IMR-90 (cell line): Measurements from ENCODE around the gene OSM. TPM values are rescaled to one million over a fixed set of nuclear protein-coding genes. Genes with fewer than 3 reads are reported as not detected.

ENCODE experiments used
- ATAC-seq: fragments of 200-7000 bp; cut with Tn5 transposase; 2 replicates; pipeline ENCODE4 v1.9.1; 2020; ENCODE audit warnings: low read depth, mild to moderate bottlenecking, moderate library complexity
- BruUV-seq: library from RNA; stranded (reverse); fragments of 400-500 nt; replicated peaks from 2 replicates; lab custom pipeline; 2021; lab: Mats Ljungman, UMichigan
- CTCF ChIA-PET: fragments of 300-600 bp; formaldehyde crosslinking; extraction: SDS; loops from one replicate; lab custom pipeline; 2021; ENCODE audit warnings: antibody characterized with exemption; lab: Yijun Ruan, JAX
- POLR2A ChIA-PET: fragments of 300-600 bp; sonication (Branson Sonifier 250); formaldehyde crosslinking; loops from one replicate; lab custom pipeline; 2022; ENCODE audit warnings: antibody characterized with exemption; ENCODE audit not compliant: unreplicated experiment; lab: Charles Lee
- DNase-seq: peaks from one replicate; pipeline ENCODE4 v3.0.0; 2013
- H2AFZ ChIP-seq: replicated peaks from 2 replicates; pipeline ENCODE3; 2013; ENCODE audit warnings: low read length, mild to moderate bottlenecking; ENCODE audit not compliant: poor library complexity
- H2AK5ac ChIP-seq: 2 replicates; pipeline ENCODE4 v1.6.1; 2013; ENCODE audit warnings: low read depth, low read length, inconsistent platforms
- H2AK9ac ChIP-seq: replicated peaks from 2 replicates; pipeline ENCODE3; 2013; ENCODE audit warnings: mild to moderate bottlenecking, low read depth, low read length, moderate library complexity; ENCODE audit not compliant: poor library complexity
- H2BK120ac ChIP-seq: 2 replicates; pipeline ENCODE4 v1.6.1; 2013; ENCODE audit warnings: low read depth, low read length, inconsistent platforms
- H2BK15ac ChIP-seq: 3 replicates; pipeline ENCODE4 v1.6.1; 2013; ENCODE audit warnings: low read depth, low read length, inconsistent platforms
- H2BK20ac ChIP-seq: 2 replicates; pipeline ENCODE4 v1.6.1; 2013; ENCODE audit warnings: low read depth, mild to moderate bottlenecking, inconsistent platforms, low read length, moderate library complexity
- H2BK5ac ChIP-seq: 2 replicates; pipeline ENCODE4 v1.6.1; 2013; ENCODE audit warnings: mild to moderate bottlenecking, low read depth, low read length, inconsistent platforms; ENCODE audit not compliant: poor library complexity, severe bottlenecking
- H3K14ac ChIP-seq: replicated peaks from 2 replicates; pipeline ENCODE4 v1.6.1; 2013; ENCODE audit warnings: low read depth, low read length, inconsistent platforms
- H3K18ac ChIP-seq: 2 replicates; pipeline ENCODE4 v1.6.1; 2013; ENCODE audit warnings: low read depth, low read length, control low read depth
- H3K23ac ChIP-seq: 2 replicates; pipeline ENCODE4 v1.6.1; 2013; ENCODE audit warnings: low read depth, low read length, inconsistent platforms
- H3K27ac ChIP-seq: 2 replicates; pipeline ENCODE4 v1.5.1; 2013; ENCODE audit warnings: mild to moderate bottlenecking, control low read depth, low read length; ENCODE audit not compliant: insufficient read depth
- H3K27me3 ChIP-seq: 2 replicates; pipeline ENCODE4 v1.6.1; 2013; ENCODE audit warnings: low read length; ENCODE audit not compliant: control insufficient read depth, insufficient read depth
- H3K36me3 ChIP-seq: 2 replicates; pipeline ENCODE4 v1.6.1; 2013; ENCODE audit warnings: low read length, mixed read lengths; ENCODE audit not compliant: control insufficient read depth, insufficient read depth
- H3K4ac ChIP-seq: 2 replicates; pipeline ENCODE4 v1.6.1; 2013; ENCODE audit warnings: low read depth, low read length, inconsistent platforms
- H3K4me1 ChIP-seq: 2 replicates; pipeline ENCODE4 v1.6.1; 2013; ENCODE audit warnings: low read length, mixed read lengths; ENCODE audit not compliant: control insufficient read depth, insufficient read depth
- H3K4me2 ChIP-seq: 2 replicates; pipeline ENCODE4 v1.6.1; 2013; ENCODE audit warnings: low read depth, mild to moderate bottlenecking, control low read depth, low read length, moderate library complexity
- H3K4me3 ChIP-seq: 2 replicates; pipeline ENCODE4 v1.5.1; 2013; ENCODE audit warnings: low read depth, mild to moderate bottlenecking, control low read depth, low read length, moderate library complexity; ENCODE audit not compliant: insufficient read depth
- H3K56ac ChIP-seq: 2 replicates; pipeline ENCODE4 v1.6.1; 2013; ENCODE audit warnings: low read length, inconsistent platforms; ENCODE audit not compliant: insufficient read depth; ENCODE audit errors: extremely low read depth
- H3K79me1 ChIP-seq, 2 experiments: 2 replicates each; pipeline ENCODE4 v1.6.1; 2013; ENCODE audit warnings: low read length in 2 of 2, inconsistent platforms in 1 of 2, low read depth in 1 of 2
- H3K9ac ChIP-seq: 2 replicates; pipeline ENCODE4 v1.6.1; 2013; ENCODE audit warnings: low read depth, low read length, control low read depth
- H3K9me1 ChIP-seq: 2 replicates; pipeline ENCODE4 v1.6.1; 2013; ENCODE audit warnings: low read length, inconsistent platforms; ENCODE audit not compliant: insufficient read depth
- H3K9me3 ChIP-seq: 2 replicates; pipeline ENCODE4 v1.6.1; 2013; ENCODE audit warnings: low read length; ENCODE audit not compliant: control insufficient read depth, insufficient read depth
- H4K20me1 ChIP-seq: 2 replicates; pipeline ENCODE4 v1.6.1; 2013; ENCODE audit warnings: low read length, inconsistent platforms; ENCODE audit not compliant: insufficient read depth
- H4K5ac ChIP-seq: 2 replicates; pipeline ENCODE4 v1.6.1; 2013; ENCODE audit warnings: mild to moderate bottlenecking, low read depth, low read length, control low read depth
- H4K8ac ChIP-seq, 2 experiments: 2 replicates each; pipeline ENCODE4 v1.6.1; 2013; ENCODE audit warnings: low read depth in 2 of 2, low read length in 2 of 2, control low read depth in 1 of 2, inconsistent platforms in 1 of 2
- H4K91ac ChIP-seq: 2 replicates; pipeline ENCODE4 v1.6.1; 2013; ENCODE audit warnings: low read depth, low read length, inconsistent platforms; ENCODE audit not compliant: insufficient read depth
- BHLHE40 ChIP-seq: fragments of 150-350 bp; IDR thresholded peaks from 2 replicates; pipeline ENCODE4 v1.6.1; 2016; ENCODE audit warnings: mild to moderate bottlenecking, low read depth, low read length
- CEBPB ChIP-seq: IDR thresholded peaks from 2 replicates; pipeline ENCODE4 v1.6.1; 2012; ENCODE audit warnings: low read depth, low read length, improper control_type of control experiment
- CHD1 ChIP-seq: IDR thresholded peaks from 2 replicates; pipeline ENCODE4 v1.6.1; 2012; ENCODE audit warnings: low read depth, low read length, improper control_type of control experiment
- FOS ChIP-seq: fragments of 150-350 bp; IDR thresholded peaks from 2 replicates; pipeline ENCODE4 v1.6.1; 2016; ENCODE audit warnings: low read depth, low read length
- MAFK ChIP-seq: IDR thresholded peaks from 2 replicates; pipeline ENCODE4 v1.6.1; 2012; ENCODE audit warnings: low read depth, low read length, improper control_type of control experiment
- MAZ ChIP-seq: IDR thresholded peaks from 2 replicates; pipeline ENCODE4 v1.6.1; 2012; ENCODE audit warnings: low read depth, mild to moderate bottlenecking, low read length, improper control_type of control experiment, moderate library complexity, borderline replicate concordance
- MXI1 ChIP-seq: IDR thresholded peaks from 2 replicates; pipeline ENCODE4 v1.6.1; 2012; ENCODE audit warnings: low read depth, mild to moderate bottlenecking, low read length, moderate library complexity, borderline replicate concordance
- NFE2L2 ChIP-seq: fragments of 150-350 bp; IDR thresholded peaks from 2 replicates; pipeline ENCODE4 v1.6.1; 2016; ENCODE audit warnings: low read depth, mild to moderate bottlenecking, low read length
- POLR2A ChIP-seq: IDR thresholded peaks from 2 replicates; pipeline ENCODE4 v1.6.1; 2012; ENCODE audit warnings: mild to moderate bottlenecking, low read depth, low read length
- RCOR1 ChIP-seq: IDR thresholded peaks from 2 replicates; pipeline ENCODE4 v1.6.1; 2012; ENCODE audit warnings: mild to moderate bottlenecking, low read length, improper control_type of control experiment; ENCODE audit not compliant: insufficient replicate concordance
- RFX5 ChIP-seq: IDR thresholded peaks from 2 replicates; pipeline ENCODE4 v1.8.0; 2012; ENCODE audit warnings: low read depth, mild to moderate bottlenecking, low read length, moderate library complexity
- SMC3 ChIP-seq: fragments of 150-350 bp; IDR thresholded peaks from 2 replicates; pipeline ENCODE4 v1.6.1; 2016; ENCODE audit warnings: low read depth, mild to moderate bottlenecking, antibody characterized with exemption, low read length, moderate library complexity
- WGBS, 2 experiments: methylation state at CpG; one replicate each; pipeline versions ENCODE4 v1.1.5 to v1.1.7; 2013; ENCODE audit warnings: missing lambda C conversion rate in 2 of 2; ENCODE audit not compliant: insufficient read length in 1 of 2; ENCODE audit errors: extremely low coverage in 2 of 2; 5-methylcytosine and 5-hydroxymethylcytosine counted together
- dilution Hi-C: fragments of 300-500 bp; cut with HindIII; formaldehyde crosslinking; loops from one replicate; pipeline ENCODE4 v1.14.3; 2018; ENCODE audit warnings: low sequenced_read_pairs; ENCODE audit not compliant: unreplicated experiment
- in situ Hi-C: fragments of 300-500 bp; cut with MboI; formaldehyde crosslinking; loops from 3 replicates; pipeline ENCODE4 v1.14.3; 2019; ENCODE audit warnings: low sequenced_read_pairs, inconsistent platforms, mixed read lengths
- intact Hi-C: fragments of 100-400 bp; cut with micrococcal nuclease; formaldehyde crosslinking; loops from 2 replicates; pipeline ENCODE4 v1.10.0; 2022
- polyA plus RNA-seq, 3 experiments: library from polyadenylated mRNA; depleted of rRNA; stranded (reverse); fragments of >200 nt; gene quantifications; 2 replicates each; pipeline ENCODE4 v1.2.3, GENCODE V29; 2012; ENCODE audit warnings: low replicate concordance in 1 of 3
- total RNA-seq: library from RNA; depleted of rRNA; stranded (reverse); fragments of >200 nt; gene quantifications from 2 replicates; pipeline ENCODE4 v1.2.3, GENCODE V29; 2012
- TF ChIP-seq, protein P1 (sequence below): fragments of 150-350 bp; IDR thresholded peaks from 2 replicates; pipeline ENCODE4 v1.6.1; 2016; ENCODE audit warnings: low read depth, mild to moderate bottlenecking, low read length, moderate library complexity, borderline replicate concordance
- TF ChIP-seq, protein P2 (sequence below): conservative IDR thresholded peaks from 2 replicates; pipeline ENCODE4 v1.5.1; 2012; ENCODE audit warnings: mild to moderate bottlenecking, low read depth, low read length, improper control_type of control experiment
- TF ChIP-seq, protein P3 (sequence below): fragments of 150-350 bp; IDR thresholded peaks from 2 replicates; pipeline ENCODE4 v1.6.1; 2017; ENCODE audit warnings: mild to moderate bottlenecking, antibody characterized with exemption, low read length, low read depth

OSM gene
- total and polyA plus RNA-seq, 2 of the 4 experiments (the other 2 are of a cell fraction): not detected

DNA sequence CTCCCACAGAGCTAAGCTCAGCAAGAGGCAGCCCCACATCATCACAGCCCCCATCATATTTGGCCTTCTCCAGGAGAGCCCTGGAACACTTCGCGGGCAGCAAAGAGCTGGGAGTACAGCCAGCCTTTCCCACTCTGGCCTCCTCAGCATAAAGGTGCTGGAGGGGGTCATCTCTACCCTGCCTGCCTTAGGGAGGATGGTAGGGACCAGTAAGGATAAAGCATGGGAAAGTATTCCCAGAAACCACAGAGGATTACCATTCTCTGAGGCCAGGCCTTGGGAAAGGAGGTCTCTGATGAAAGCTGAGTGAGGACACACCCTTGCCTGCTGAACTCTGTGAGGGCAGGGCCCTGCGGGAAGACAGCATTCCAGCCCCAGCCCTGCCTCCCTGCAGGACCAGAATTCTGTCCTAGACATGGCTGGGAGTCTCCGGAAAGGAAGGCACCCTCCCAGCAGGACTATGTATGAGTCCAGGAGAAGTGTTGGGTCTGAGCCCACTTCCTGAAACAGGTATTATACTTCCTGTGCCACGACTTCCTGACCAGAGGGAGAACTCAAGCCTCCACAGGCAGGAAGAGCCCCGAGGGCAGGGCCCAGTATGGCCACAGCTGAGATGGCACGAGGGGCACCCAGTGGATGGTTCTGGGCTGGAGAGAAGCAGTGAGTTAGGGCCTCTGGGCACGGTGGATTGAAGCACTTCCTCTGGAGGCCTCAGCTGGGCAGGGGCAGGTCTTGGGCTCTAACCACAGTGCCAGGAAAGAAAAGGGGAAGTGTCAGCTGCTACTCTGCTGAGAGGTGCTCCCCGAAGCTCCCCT is 35.6 kb upstream of the OSM start:
- no peak overlapping the region for H3K18ac ChIP-seq
- no peak overlapping the region for H3K14ac ChIP-seq
- H3K27me3 ChIP-seq: no peaks in the 10 kb centered on the region
- H3K4me3 ChIP-seq: no peak overlapping the region
- no peak overlapping the region for H3K9ac ChIP-seq
- H3K27ac ChIP-seq: no peak overlapping the region
- H4K91ac ChIP-seq: no peak overlapping the region
- H4K5ac ChIP-seq: no peak overlapping the region
- no peak overlapping the region for H3K56ac ChIP-seq
- peaks cover 45% of the 10 kb centered on the region for H4K20me1 ChIP-seq
- peaks cover 62 to 68% of the 10 kb centered on the region in 2 experiments for H3K79me1 ChIP-seq
- dilution Hi-C loops: no loop called here
- H3K4me1 ChIP-seq: peaks cover 13% of the 10 kb centered on the region
- H4K8ac ChIP-seq: no peak overlapping the region
- in situ Hi-C loops: no loop called here
- no CpG with 5 or more reads among the region's 9 CpGs for WGBS, 2 experiments
- no peak overlapping the region for H2AK9ac ChIP-seq
- H3K9me3 ChIP-seq: no peaks in the 10 kb centered on the region
- H3K4me2 ChIP-seq: no peak overlapping the region
- BruUV-seq: no TSS peak
- H3K36me3 ChIP-seq: peaks cover 56% of the 10 kb centered on the region
- H2AK5ac ChIP-seq: no peak overlapping the region
- ChIA-PET CTCF (no interaction called here), POLR2A (no interaction called here)
- H3K23ac ChIP-seq: no peak overlapping the region
- no peak overlapping the region for H2BK15ac ChIP-seq
- ATAC-seq (peak; percentile 68), DNase-seq (peak; percentile 59)
- no peak overlapping the region for H2BK120ac ChIP-seq
- intact Hi-C loops: no loop called here
- H2AFZ ChIP-seq: no peak overlapping the region
- no peak overlapping the region for H3K4ac ChIP-seq
- no peak for TF ChIP-seq MAFK
- TF ChIP-seq CHD1: no peak
- TF ChIP-seq BHLHE40: no peak
- TF ChIP-seq, protein P1, sequence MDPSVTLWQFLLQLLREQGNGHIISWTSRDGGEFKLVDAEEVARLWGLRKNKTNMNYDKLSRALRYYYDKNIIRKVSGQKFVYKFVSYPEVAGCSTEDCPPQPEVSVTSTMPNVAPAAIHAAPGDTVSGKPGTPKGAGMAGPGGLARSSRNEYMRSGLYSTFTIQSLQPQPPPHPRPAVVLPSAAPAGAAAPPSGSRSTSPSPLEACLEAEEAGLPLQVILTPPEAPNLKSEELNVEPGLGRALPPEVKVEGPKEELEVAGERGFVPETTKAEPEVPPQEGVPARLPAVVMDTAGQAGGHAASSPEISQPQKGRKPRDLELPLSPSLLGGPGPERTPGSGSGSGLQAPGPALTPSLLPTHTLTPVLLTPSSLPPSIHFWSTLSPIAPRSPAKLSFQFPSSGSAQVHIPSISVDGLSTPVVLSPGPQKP: no peak
- no peak for TF ChIP-seq CEBPB
- TF ChIP-seq, protein P2, sequence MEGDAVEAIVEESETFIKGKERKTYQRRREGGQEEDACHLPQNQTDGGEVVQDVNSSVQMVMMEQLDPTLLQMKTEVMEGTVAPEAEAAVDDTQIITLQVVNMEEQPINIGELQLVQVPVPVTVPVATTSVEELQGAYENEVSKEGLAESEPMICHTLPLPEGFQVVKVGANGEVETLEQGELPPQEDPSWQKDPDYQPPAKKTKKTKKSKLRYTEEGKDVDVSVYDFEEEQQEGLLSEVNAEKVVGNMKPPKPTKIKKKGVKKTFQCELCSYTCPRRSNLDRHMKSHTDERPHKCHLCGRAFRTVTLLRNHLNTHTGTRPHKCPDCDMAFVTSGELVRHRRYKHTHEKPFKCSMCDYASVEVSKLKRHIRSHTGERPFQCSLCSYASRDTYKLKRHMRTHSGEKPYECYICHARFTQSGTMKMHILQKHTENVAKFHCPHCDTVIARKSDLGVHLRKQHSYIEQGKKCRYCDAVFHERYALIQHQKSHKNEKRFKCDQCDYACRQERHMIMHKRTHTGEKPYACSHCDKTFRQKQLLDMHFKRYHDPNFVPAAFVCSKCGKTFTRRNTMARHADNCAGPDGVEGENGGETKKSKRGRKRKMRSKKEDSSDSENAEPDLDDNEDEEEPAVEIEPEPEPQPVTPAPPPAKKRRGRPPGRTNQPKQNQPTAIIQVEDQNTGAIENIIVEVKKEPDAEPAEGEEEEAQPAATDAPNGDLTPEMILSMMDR: no peak
- TF ChIP-seq, protein P3, sequence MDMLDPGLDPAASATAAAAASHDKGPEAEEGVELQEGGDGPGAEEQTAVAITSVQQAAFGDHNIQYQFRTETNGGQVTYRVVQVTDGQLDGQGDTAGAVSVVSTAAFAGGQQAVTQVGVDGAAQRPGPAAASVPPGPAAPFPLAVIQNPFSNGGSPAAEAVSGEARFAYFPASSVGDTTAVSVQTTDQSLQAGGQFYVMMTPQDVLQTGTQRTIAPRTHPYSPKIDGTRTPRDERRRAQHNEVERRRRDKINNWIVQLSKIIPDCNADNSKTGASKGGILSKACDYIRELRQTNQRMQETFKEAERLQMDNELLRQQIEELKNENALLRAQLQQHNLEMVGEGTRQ: no peak
- TF ChIP-seq MXI1: no peak
- no peak for TF ChIP-seq RFX5
- no peak for TF ChIP-seq SMC3
- TF ChIP-seq FOS: no peak
- no peak for TF ChIP-seq POLR2A
- TF ChIP-seq MAZ: no peak
- TF ChIP-seq NFE2L2: no peak
- no peak for TF ChIP-seq RCOR1
- no peak overlapping the region for H2BK5ac ChIP-seq
- no peak overlapping the region for H2BK20ac ChIP-seq
- peaks cover 20% of the 10 kb centered on the region for H3K9me1 ChIP-seq
